ENCODE data around the gene NBPF11. TPM values are rescaled to one million over a fixed set of nuclear protein-coding genes. Genes with fewer than 3 reads are reported as not detected.
A peak's percentile ranks its signal among the peaks of the same experiment; 100 is the strongest.
"Not testable (repeated sequence)": the region's sequence is repeated elsewhere in the genome, so short reads cannot be mapped to it uniquely, and the experiment has no call there.

The NBPF11 gene
- total and polyA plus RNA-seq, 5 donors from 2014 or later: 0.92 to 22.6 (median 2.0) TPM

- H3K9me3 ChIP-seq (ENCODE audit: control insufficient read depth in 2 of 2, low read length in 2 of 2); H3K27ac ChIP-seq (ENCODE audit: insufficient read depth, low read length, poor library complexity, severe bottlenecking); H3K4me3 ChIP-seq (ENCODE audit: low read depth, low read length); H3K4me1 ChIP-seq (ENCODE audit: control insufficient read depth, insufficient read depth, low read length, poor library complexity, severe bottlenecking); H3K36me3 ChIP-seq (ENCODE audit: control insufficient read depth, insufficient read depth, low read length); H3K4me3 Mint-ChIP-seq; H3K27me3 ChIP-seq (ENCODE audit: control insufficient read depth, insufficient read depth, low read length); H3K4me1 Mint-ChIP-seq; H3K27me3 Mint-ChIP-seq; H3K9me3 Mint-ChIP-seq; DNase-seq; H3K27ac Mint-ChIP-seq; H3K36me3 Mint-ChIP-seq: not testable (repeated sequence)
- peak; percentile 84 for ATAC-seq (ENCODE audit: low read depth in 2 of 2)
Measured at GRCh38 chr1:148081205-148081604, 70.9 kb downstream of the NBPF11 start.

- H3K4me3 ChIP-seq (ENCODE audit: low read depth, low read length); H3K4me1 Mint-ChIP-seq; H3K36me3 ChIP-seq (ENCODE audit: control insufficient read depth, insufficient read depth, low read length); H3K27ac ChIP-seq (ENCODE audit: insufficient read depth, low read length, poor library complexity, severe bottlenecking); H3K4me3 Mint-ChIP-seq; H3K4me1 ChIP-seq (ENCODE audit: control insufficient read depth, insufficient read depth, low read length, poor library complexity, severe bottlenecking); H3K27me3 Mint-ChIP-seq; H3K9me3 ChIP-seq (ENCODE audit: control insufficient read depth in 2 of 2, low read length in 2 of 2); H3K36me3 Mint-ChIP-seq; H3K27me3 ChIP-seq (ENCODE audit: control insufficient read depth, insufficient read depth, low read length); DNase-seq; H3K27ac Mint-ChIP-seq; H3K9me3 Mint-ChIP-seq: not testable (repeated sequence)
- peak; percentile 38 to 49 for ATAC-seq (ENCODE audit: low read depth in 2 of 2)
Measured at GRCh38 chr1:148078632-148079519, 73.2 kb downstream of the NBPF11 start.

- H3K9me3 Mint-ChIP-seq; H3K4me3 Mint-ChIP-seq; H3K4me3 ChIP-seq (ENCODE audit: low read depth, low read length); H3K9me3 ChIP-seq (ENCODE audit: control insufficient read depth in 2 of 2, low read length in 2 of 2); H3K4me1 Mint-ChIP-seq; H3K27me3 Mint-ChIP-seq; ATAC-seq (ENCODE audit: low read depth in 2 of 2); H3K36me3 ChIP-seq (ENCODE audit: control insufficient read depth, insufficient read depth, low read length); DNase-seq; H3K36me3 Mint-ChIP-seq; H3K4me1 ChIP-seq (ENCODE audit: control insufficient read depth, insufficient read depth, low read length, poor library complexity, severe bottlenecking); H3K27ac Mint-ChIP-seq; H3K27me3 ChIP-seq (ENCODE audit: control insufficient read depth, insufficient read depth, low read length); H3K27ac ChIP-seq (ENCODE audit: insufficient read depth, low read length, poor library complexity, severe bottlenecking): not testable (repeated sequence)
Measured at GRCh38 chr1:148078090-148078489, 74.0 kb downstream of the NBPF11 start.

- not testable (repeated sequence) for H3K4me1 Mint-ChIP-seq; H3K27ac ChIP-seq (ENCODE audit: insufficient read depth, low read length, poor library complexity, severe bottlenecking); H3K36me3 ChIP-seq (ENCODE audit: control insufficient read depth, insufficient read depth, low read length); H3K36me3 Mint-ChIP-seq; DNase-seq; H3K27ac Mint-ChIP-seq; ATAC-seq (ENCODE audit: low read depth in 2 of 2); H3K9me3 Mint-ChIP-seq; H3K27me3 Mint-ChIP-seq; H3K27me3 ChIP-seq (ENCODE audit: control insufficient read depth, insufficient read depth, low read length); H3K4me3 ChIP-seq (ENCODE audit: low read depth, low read length); H3K4me3 Mint-ChIP-seq; H3K9me3 ChIP-seq (ENCODE audit: control insufficient read depth in 2 of 2, low read length in 2 of 2); H3K4me1 ChIP-seq (ENCODE audit: control insufficient read depth, insufficient read depth, low read length, poor library complexity, severe bottlenecking)
Measured at GRCh38 chr1:148077458-148077857, 74.6 kb downstream of the NBPF11 start.

- not testable (repeated sequence) for H3K4me3 ChIP-seq (ENCODE audit: low read depth, low read length); DNase-seq; H3K27me3 Mint-ChIP-seq; H3K36me3 Mint-ChIP-seq; H3K27ac ChIP-seq (ENCODE audit: insufficient read depth, low read length, poor library complexity, severe bottlenecking); H3K27ac Mint-ChIP-seq; H3K4me3 Mint-ChIP-seq; H3K27me3 ChIP-seq (ENCODE audit: control insufficient read depth, insufficient read depth, low read length); H3K4me1 Mint-ChIP-seq; H3K4me1 ChIP-seq (ENCODE audit: control insufficient read depth, insufficient read depth, low read length, poor library complexity, severe bottlenecking); ATAC-seq (ENCODE audit: low read depth in 2 of 2); H3K9me3 ChIP-seq (ENCODE audit: control insufficient read depth in 2 of 2, low read length in 2 of 2); H3K9me3 Mint-ChIP-seq; H3K36me3 ChIP-seq (ENCODE audit: control insufficient read depth, insufficient read depth, low read length)
Measured at GRCh38 chr1:148073392-148073791, 78.7 kb downstream of the NBPF11 start.

- not testable (repeated sequence) for H3K27me3 Mint-ChIP-seq; H3K4me1 Mint-ChIP-seq; DNase-seq; H3K4me3 ChIP-seq (ENCODE audit: low read depth, low read length); H3K9me3 Mint-ChIP-seq; H3K27ac ChIP-seq (ENCODE audit: insufficient read depth, low read length, poor library complexity, severe bottlenecking); H3K36me3 ChIP-seq (ENCODE audit: control insufficient read depth, insufficient read depth, low read length); H3K4me1 ChIP-seq (ENCODE audit: control insufficient read depth, insufficient read depth, low read length, poor library complexity, severe bottlenecking); H3K4me3 Mint-ChIP-seq; H3K36me3 Mint-ChIP-seq; H3K9me3 ChIP-seq (ENCODE audit: control insufficient read depth in 2 of 2, low read length in 2 of 2); H3K27me3 ChIP-seq (ENCODE audit: control insufficient read depth, insufficient read depth, low read length); H3K27ac Mint-ChIP-seq; ATAC-seq (ENCODE audit: low read depth in 2 of 2)
Measured at GRCh38 chr1:148068606-148069005, 83.5 kb downstream of the NBPF11 start.

GRCh38 chr1:148068201-148068600 is 83.9 kb downstream of the NBPF11 start:
- not testable (repeated sequence) for H3K4me1 Mint-ChIP-seq; H3K4me1 ChIP-seq (ENCODE audit: control insufficient read depth, insufficient read depth, low read length, poor library complexity, severe bottlenecking); H3K4me3 ChIP-seq (ENCODE audit: low read depth, low read length); H3K36me3 Mint-ChIP-seq; H3K27me3 Mint-ChIP-seq; H3K27ac Mint-ChIP-seq; ATAC-seq (ENCODE audit: low read depth in 2 of 2); DNase-seq; H3K27ac ChIP-seq (ENCODE audit: insufficient read depth, low read length, poor library complexity, severe bottlenecking); H3K9me3 Mint-ChIP-seq; H3K36me3 ChIP-seq (ENCODE audit: control insufficient read depth, insufficient read depth, low read length); H3K9me3 ChIP-seq (ENCODE audit: control insufficient read depth in 2 of 2, low read length in 2 of 2); H3K4me3 Mint-ChIP-seq; H3K27me3 ChIP-seq (ENCODE audit: control insufficient read depth, insufficient read depth, low read length)

- H3K36me3 ChIP-seq (ENCODE audit: control insufficient read depth, insufficient read depth, low read length); H3K9me3 ChIP-seq (ENCODE audit: control insufficient read depth in 2 of 2, low read length in 2 of 2); H3K9me3 Mint-ChIP-seq; ATAC-seq (ENCODE audit: low read depth in 2 of 2); H3K36me3 Mint-ChIP-seq; H3K27me3 ChIP-seq (ENCODE audit: control insufficient read depth, insufficient read depth, low read length); H3K27ac ChIP-seq (ENCODE audit: insufficient read depth, low read length, poor library complexity, severe bottlenecking); DNase-seq; H3K4me1 ChIP-seq (ENCODE audit: control insufficient read depth, insufficient read depth, low read length, poor library complexity, severe bottlenecking); H3K4me1 Mint-ChIP-seq; H3K4me3 ChIP-seq (ENCODE audit: low read depth, low read length): not testable (repeated sequence)
- peaks cover 14% of the 10 kb centered on the region for H3K27me3 Mint-ChIP-seq
- H3K4me3 Mint-ChIP-seq: peak overlapping the region in 3 of 4 donors; percentile 43 to 73 (median 61)
- peak overlapping the region in 1 of 3 donors; percentile 14 for H3K27ac Mint-ChIP-seq
Measured at GRCh38 chr1:148060294-148060701, 91.8 kb downstream of the NBPF11 start.
